GM19238 (cell line): ENCODE results near the gene KCNJ12.
"Not testable (repeated sequence)": the region's sequence is repeated elsewhere in the genome, so short reads cannot be mapped to it uniquely, and the experiment has no call there.

ENCODE experiments used
- DNase-seq: peaks from one replicate; pipeline ENCODE4 v3.0.0; 2011; ENCODE audit warnings: low spot score; ENCODE audit not compliant: insufficient read length

Gene KCNJ12

DNA sequence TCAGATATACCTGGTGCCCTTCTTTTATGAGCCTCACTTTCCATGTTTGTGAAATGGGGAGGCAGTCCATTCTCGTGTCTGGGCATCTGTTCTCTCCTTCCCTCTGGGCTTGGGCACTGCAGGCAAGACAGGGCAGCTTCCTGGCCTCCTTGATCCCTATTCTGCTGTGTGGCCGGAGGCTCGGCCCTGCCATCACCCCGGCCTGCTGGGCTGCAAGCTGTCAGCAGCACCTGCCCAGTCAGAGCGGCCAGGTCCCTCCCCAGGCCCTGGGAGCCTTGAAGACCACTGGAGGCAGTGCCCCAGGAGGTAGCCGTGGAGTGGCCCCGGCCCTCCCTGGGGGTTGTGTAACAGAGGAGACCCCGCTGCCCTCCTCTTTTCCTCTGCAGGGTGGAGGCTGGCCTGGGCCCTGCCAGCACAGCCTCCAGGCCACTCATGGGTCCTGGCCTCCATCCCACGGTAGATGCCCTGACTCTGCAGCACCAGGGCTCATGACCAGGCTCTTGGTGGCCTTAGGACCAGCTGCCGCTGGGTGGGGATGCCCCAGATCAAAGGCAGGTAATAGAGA, 9.2 kb downstream of the KCNJ12 start:
- DNase-seq: no peak

DNA sequence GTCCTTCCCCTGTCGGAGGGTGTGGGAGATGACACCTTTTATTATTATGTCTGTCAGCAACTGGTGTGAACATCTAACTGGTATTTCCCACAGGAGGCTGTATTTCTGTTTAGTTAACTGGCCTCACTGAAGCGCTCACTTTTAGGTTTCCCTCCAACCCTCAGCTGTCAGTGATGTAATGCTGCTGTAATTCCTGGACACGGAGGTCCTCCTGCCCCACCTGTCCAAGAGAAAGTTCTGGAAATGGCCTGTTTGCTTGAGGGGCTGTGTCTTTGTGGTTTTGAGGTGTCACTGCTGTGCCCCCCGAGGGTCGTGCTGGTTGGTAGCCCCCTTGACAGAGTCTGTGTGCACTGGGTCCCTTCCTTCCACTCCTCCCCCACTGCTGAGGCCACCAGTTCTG, 11.5 kb downstream of the KCNJ12 start:
- no peak for DNase-seq

DNA sequence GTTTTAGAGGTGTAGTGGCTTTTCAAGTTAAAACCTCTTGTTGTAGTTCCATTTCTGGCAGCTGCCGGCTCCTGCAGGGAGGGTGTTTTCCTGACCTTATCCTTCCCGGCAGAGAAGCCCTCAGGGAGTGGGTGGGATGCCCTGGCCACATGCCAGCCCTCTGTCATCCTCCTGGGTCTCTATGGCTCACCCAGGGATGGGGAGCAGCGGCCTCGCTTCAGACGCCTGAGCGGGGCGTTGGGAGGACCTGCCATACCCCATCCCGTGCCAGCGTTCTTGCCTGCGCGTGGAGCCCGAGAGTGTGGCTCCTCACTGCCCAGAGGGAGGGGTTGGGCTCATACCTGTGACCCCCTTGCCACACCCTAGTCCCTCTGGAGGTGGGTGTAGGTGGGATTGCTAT, 11.9 kb downstream of the KCNJ12 start:
- DNase-seq: no peak

DNA sequence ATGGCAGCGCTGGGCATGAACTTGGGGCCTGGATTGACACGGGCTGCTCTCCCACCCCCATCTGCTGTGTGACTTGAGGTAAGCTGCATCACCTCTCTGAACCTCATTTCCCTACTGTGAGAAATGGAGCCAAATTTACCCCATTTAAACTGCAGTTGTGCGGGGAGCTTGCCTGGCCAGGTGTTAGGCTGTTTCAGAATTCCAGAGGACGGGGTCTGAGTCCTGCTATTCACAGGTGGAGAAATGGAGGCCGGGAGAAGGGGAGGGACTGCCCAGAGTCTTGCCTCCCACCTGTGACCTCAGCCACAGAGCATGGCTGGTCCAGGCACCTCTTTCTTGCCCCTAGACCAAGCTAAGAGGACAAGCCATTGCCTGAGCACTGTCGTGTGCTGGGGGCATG, 12.8 kb downstream of the KCNJ12 start:
- no peak for DNase-seq

DNA sequence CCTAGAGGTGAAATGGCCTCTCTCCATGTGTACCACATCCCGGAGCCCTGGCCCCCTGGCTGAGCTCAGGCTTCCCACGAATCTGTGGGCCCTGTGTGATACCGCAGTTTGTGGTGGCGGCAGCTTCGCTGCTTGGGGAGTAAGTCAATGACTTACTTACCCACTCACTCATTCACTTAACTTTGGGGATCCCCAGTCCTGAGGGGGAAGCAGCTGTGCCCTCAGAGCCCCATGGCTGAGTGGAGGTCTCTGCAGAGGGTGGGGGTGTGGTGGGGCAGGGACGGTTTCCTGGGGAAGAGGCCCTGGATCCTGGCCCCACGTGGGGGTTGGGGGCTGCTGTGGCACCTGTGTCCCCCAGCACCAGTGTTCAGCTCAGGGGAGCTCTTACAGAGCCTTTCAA, 13.2 kb downstream of the KCNJ12 start:
- no peak for DNase-seq

DNA sequence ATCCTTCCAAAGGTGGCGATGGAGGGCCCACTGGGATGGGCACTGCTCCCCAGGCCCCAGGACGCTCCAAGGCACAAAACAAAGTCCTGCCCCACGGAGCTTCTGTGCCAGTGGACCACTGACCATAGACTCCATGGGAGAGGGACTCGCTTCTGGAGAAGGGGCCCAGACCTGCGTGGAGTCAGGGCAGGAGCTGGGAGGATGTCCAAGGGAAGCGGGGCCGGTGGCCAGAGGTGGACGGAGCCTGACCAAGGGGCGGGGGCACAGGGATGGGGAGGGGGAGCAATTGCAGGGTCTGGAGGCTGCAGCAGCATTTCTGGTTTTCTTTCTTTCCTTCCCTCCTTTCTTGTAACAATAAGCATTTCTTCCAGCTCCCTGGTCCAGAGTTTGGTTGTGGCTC, 14.1 kb downstream of the KCNJ12 start:
- no peak for DNase-seq

DNA sequence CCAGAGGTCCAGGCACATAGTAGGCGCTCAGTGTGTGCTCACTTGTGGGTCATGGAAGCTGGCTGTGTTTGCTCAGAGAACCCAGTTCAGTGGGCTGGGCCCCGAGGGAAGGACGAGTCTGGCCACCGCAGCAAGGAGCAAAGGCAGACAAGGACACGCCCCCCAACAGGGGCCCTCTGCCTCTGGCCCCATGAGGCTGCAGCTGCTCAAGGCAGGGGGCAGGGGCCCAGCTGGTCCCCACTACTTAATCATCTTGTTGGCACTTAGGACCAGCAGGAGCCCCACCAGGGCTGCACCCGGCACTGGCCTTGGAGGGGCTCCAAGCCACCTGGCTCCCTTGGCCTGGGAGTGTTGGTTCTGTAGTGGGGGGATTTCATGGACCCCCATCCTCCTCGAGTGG, 16.1 kb downstream of the KCNJ12 start:
- DNase-seq: no peak

DNA sequence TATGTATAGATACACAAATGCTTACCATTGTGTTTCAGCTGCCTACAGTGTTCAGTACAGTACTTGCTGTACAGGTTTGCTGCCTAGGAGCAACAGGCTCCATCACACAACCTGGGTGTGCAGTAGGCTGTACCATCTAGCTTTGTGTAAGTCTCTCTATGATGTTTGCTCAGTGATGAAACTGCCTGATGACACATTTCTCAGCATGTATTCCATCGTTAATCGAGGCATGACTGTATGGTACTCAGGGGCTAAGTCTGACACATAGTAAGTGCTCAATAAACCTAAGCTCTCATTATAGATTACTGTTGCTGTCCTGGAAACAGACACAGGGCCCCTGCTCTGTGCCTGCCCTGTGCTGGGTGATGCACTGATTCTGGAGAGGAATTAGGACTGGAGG, 18.1 kb downstream of the KCNJ12 start:
- DNase-seq: no peak

DNA sequence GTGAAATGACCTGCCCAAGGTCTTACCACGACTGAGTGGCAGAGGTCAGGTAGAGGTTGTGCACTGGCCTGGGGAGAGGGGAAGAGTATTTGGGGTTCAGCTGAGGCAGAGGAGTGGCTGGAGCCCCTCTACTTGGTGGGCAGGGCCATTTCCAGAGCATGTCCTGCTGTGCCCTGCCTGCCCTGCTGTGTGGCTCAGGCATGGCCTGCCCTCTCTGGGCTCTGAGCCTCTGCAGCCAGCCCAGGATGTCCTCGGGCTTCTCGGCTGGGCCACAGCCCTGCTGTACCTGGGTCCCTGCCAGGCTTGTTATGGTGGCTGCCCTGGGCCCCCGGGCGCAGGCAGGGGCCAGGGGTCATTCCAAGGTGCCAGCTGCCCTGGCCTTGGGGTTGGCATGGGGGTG, 19.6 kb downstream of the KCNJ12 start:
- DNase-seq: no peak

DNA sequence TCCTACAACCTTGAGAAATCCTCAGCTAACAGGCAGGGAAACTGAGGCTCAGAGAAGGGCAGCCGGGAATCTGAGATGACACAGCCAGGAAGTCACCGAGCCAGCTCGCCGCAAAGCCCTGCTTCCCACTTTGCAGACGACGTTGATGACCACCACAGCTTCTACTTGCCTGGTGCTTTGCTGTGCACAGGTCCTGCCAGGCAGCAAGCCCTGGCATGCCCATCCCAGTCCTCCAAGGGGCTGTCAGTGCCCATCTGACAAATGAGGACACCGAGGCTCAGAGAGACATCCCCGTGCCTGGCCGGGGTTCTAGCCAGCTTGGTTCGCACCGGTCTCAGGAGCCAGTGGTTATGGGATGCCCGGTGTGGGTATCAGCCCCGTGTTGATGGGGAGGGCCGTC, 20.1 kb downstream of the KCNJ12 start:
- DNase-seq: no peak

DNA sequence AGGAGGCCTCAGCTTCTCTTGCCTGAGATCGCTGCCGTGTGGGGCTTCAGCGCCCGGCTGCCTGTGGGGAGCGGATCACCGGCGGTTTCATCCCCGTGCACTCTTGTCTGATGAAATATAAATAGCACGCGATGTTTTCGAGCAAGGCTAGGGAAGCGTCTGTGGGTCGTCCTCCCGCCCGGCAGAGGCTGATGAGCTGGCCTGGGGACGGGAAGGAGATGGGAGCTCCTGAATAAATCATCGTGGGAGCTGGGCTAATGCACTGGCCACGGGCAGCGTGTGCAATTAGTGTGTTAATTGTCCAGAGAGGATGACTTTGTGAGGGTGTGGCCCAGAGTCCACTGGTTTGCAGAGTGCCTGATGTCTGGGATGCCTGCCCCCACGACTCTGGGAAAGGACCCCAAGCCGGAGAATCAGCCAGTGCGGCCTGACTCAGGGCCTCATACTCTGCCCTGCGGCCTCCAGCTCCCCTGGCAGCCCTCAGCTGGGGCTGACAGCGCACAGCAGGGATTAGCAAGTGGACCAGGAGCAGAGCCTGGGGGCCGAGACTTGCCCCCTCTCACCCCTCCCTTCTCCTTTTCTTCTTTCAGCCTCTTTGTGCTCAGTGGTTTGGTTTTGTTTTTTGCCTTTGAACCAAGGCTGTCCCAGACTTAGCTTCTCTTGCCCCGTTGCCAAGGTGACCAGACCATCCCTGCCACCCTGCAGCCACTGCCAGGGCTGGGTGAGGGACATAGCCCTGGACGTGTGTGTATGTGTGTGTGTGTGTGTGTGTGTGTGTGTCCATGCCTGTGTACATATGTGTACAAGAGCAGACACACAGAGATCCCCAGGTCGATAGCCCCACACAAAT, 21.4 kb downstream of the KCNJ12 start:
- DNase-seq: no peak

DNA sequence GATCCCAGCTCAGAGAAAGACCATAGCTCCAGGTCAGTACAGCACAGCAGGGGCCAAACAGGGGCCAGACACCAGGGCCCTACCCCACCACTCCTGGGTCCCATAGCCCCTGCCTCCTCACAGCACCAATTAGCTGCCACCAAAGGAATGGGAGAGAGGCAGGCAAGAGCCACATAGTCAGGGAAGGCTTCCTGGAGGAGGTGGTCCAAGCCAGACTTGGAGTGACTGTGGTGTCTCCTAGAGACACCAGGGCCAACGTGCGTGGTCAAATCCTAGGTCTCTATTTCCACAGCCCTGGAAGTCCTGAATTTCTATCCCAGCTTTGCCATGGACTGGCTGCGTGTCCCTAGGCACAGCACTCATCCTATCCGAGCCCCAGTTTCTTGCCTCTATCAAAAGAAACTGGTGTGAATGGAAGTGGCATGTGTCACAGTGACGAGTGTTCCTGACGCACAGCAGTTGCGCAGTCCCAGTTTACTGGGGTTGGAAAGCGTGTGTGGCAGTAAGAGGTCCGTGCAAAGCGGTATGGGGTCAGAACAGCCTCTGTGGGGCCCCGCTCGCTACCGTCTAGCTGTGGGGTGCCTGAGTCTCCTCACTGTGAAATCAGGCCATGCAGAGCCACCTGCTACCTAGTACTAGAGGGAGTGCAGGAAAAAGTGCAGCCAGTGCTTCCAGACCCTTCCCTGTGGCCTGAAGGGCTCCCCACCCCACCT, 23.5 kb downstream of the KCNJ12 start:
- no peak for DNase-seq

DNA sequence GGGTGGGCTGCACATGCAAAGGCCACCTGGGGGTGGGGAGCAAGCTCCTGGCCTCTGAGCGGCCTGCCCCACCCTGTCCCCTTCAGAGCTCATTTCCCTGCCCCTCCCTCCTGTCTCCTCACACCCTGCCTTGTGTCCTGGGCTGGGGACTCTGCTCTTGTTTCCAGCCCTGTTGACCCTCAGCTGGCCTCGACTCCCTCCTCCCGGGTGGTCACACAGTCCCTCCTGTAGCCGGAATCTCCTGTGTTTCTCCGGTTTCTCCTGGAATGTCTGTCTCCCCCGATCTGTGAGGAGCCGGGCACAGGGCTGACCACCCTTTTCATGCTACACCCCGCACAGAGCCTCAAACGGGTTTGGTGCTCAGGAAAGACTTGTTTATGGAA, 24.0 kb downstream of the KCNJ12 start:
- not testable (repeated sequence) for DNase-seq

DNA sequence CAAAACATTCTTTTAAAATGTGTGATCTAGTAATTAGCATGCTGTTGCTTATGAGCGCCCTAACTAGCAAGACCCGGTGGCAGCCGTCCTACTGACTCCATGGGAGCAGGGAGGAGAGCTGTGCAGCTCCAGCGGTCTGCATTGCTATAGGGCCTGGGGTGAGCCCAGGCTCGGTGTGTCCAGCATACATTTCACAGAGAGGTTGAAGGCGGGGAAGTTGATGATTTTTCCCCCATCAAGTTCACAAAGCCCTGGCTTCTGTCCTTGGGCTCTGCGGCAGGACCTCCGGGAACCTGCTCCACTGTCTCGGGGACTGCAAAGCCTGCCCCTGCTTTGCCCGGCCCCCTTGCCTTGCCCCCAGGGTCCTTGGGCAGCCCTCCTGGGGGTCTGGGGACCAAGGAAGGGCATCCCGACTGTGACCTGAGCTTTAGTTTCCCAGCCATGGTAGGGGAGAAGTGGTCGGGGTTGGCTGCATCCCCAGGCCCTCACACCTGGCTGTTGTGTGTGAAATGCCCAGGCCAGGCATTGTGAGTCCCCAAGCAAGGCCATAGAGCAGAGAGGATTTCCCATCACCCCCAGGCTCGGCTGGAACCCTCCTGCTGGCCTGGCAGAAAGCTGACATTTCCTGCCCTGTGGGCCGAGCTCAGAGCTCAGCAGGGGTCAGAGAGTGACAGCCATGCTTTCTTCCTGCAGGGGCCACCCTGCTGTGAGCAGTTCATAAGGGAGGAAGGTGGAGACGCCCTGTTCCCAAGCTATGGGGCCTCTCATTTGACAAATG, 24.8 kb downstream of the KCNJ12 start:
- no peak for DNase-seq

DNA sequence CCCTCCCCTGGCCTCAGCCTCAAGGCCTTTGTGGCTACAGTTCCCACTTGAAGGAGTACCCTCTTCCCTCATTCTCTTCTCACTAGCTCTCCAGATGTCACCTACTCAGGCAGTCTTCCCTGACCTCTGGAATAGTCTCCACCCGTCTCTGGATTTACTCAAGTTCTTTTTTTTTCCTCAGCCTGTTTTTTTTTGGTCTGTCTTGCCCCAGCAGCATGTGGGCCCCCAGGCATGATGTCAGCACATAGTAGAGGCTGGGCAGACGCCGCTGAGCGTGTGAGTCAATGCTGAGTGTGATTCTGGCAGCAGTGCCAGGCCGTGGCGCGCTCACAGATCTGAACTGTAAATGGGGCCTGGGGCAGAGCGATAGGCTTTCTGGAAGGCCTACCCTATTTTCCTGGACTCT, 26.0 kb downstream of the KCNJ12 start:
- DNase-seq: not testable (repeated sequence)

DNA sequence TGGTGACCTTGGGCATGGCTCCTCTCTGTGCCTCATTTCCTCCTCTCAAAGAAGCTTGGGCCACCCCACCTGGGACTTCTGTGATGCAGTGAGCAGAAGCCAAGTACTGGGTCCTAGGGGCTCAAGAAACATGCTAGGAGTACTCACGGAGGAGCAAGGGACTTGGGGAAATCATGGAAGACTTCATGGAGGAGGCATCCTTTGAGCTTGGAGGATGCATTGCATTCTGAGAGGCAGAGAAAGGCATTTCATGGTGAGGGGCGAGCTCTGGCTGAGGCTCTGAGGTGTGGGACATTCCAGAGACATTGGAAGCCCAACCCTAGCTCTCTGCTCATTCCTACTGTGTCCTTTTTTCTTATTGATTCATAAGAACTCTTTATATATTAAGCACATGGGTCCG, 26.8 kb downstream of the KCNJ12 start:
- not testable (repeated sequence) for DNase-seq

DNA sequence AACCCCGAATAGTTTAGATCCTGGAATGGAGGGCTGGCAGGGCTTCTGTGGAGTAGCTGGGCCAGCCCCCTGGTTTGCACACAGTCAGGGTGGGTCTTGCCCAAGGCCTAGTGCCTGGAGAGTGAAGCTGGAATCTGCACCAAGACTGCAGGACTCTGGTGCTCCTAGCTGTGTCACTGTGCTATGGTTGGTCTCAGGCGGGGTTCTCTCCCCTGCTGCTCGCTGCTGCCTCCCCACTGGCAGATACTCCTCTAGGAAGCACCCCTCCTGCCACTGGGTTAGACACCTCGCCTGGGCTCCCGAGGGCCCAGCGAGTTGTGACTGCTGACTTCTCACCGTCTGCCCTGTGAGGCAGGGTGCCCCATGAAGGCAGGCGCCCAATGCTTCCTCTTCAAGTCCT, 27.9 kb downstream of the KCNJ12 start:
- DNase-seq: not testable (repeated sequence)

DNA sequence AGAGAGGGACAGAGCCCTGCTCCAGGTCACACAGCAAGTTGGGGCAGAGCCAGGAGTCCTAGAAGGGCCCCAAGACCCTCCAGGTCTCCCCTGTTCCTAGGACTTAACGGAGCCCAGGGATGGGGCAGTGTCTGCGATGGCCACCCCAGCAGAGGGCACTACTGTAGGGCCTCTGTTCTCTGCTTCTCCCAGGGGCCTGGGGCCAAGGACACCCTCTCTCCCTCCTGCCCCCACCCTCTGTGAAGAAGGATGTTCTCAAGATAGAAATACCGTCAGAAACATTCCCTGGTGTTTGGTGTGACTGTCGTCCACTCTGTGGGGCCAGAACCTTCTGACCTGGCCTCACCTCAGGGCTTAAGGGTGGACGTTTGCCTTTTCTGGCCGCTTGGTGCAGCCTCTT, 28.4 kb downstream of the KCNJ12 start:
- not testable (repeated sequence) for DNase-seq

DNA sequence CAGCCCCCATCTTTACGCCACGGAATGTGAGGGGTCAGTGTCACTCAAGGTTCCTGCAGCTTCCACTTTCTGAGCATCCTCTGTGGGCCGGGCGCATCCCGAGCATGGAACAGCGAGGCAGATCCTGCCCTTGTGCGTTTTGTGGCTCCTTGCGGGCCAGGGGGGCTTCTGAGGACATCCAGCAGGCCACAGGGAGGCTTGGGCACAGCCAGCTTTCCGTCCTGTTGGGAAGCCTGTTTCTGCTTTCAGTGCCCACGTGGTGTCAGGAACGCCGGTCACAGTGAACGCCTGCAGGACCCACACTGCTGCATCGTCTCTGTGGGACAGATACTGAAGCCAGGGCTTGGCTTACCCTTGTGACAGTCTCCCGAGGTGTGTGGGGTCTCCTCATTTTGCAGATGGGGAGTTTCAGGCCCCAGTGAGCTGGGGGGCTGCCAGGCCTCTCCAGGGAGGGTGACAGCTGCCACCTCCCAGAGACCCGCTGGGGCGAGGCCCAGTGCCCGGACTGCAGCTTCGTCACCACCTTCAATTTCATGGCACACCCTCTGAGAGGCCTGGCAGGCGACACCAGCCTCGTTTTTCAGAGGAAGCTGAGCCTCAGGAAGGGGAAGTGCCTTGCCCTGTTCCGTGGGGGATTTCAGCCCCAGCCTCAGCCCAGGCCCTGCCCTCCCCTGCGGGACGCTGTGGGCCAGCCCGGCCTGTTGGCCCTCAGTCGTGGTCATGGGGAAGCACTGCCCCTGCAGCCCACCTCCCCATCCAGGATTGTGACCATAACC, 29.0 kb downstream of the KCNJ12 start:
- not testable (repeated sequence) for DNase-seq

DNA sequence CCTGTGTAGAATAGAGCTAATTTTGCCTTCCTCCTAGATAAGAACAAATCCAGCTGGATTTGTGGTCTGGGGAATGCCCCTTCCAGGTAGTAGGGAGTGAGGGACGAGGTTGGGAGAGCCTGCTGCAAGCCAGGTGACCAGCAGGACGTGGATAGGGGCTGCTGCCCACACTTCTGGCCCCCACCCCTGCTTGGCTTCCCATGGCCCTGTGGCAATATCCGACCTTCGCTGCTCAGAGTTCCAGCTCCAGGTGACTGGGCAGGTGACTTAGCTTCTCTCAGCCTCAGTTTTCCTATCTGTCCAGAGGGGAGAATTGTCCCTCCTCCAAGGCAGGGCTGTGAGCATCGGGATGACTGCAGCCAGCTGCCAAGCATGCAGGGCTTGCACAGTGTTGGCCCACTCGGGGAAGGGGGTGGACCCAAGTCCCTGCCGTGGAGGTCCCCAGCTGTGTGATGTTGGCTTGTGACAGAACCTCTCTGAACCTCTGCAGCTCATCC, 29.8 kb downstream of the KCNJ12 start:
- not testable (repeated sequence) for DNase-seq
